HAP-1 (cell line): Measurements from ENCODE around the gene PNP.

ENCODE experiments used
- DNase-seq, 2 experiments: peaks; one replicate each; pipeline ENCODE4 v3.0.0-alpha.2; 2016 to 2020; ENCODE audit warnings: low spot score in 2 of 2
- H3K27me3 ChIP-seq: fragments of 250-450 bp; sonication (Bioruptor Pico); 2 replicates; pipeline ENCODE4 v1.5.1; 2020; ENCODE audit warnings: low read depth, mild to moderate bottlenecking, moderate library complexity
- H3K36me3 ChIP-seq: fragments of 250-450 bp; sonication (Bioruptor Pico); replicated peaks from 2 replicates; pipeline ENCODE4 v1.5.1; 2020; ENCODE audit warnings: mild to moderate bottlenecking
- H3K4me1 ChIP-seq: fragments of 250-450 bp; sonication (Bioruptor Pico); 2 replicates; pipeline ENCODE4 v1.5.1; 2020; ENCODE audit warnings: mild to moderate bottlenecking
- H3K4me3 ChIP-seq: fragments of 250-450 bp; sonication (Bioruptor Pico); 2 replicates; pipeline ENCODE4 v1.5.1; 2020; ENCODE audit warnings: mild to moderate bottlenecking, moderate library complexity
- H3K9me3 ChIP-seq: fragments of 250-450 bp; sonication (Bioruptor Pico); 2 replicates; pipeline ENCODE4 v1.5.1; 2020; ENCODE audit warnings: mild to moderate bottlenecking, moderate library complexity
- in situ Hi-C: fragments of 300-500 bp; cut with MboI; formaldehyde crosslinking; loops from 3 replicates; pipeline ENCODE4 v1.14.3; 2020; ENCODE audit warnings: low sequenced_read_pairs, inconsistent platforms, mixed read lengths

PNP gene

GRCh38 chr14:20461225-20462141 lies 7.7 kb upstream of the PNP start, which contains the start of gene PIP4P1:
Gene PIP4P1 (minus strand): TSS chr14:20461434. CDS start chr14:20461325, 109 bp downstream.
- H3K36me3 ChIP-seq, result peaks cover 30% of the 10 kb centered on the region
- H3K9me3 ChIP-seq, result no peaks in the 10 kb centered on the region
- peak; percentile 99 to 100 for DNase-seq
- peaks cover 13% of the 10 kb centered on the region; the same call in 1 of the 2 replicates for H3K4me1 ChIP-seq
- in situ Hi-C loops, result loop anchor here (5.0 kb wide), 1 partner anchor 124 kb away; no protein-coding TSS in a partner anchor
- no peaks in the 10 kb centered on the region for H3K27me3 ChIP-seq
- peak within 1 kb of the TSS; percentile 69 for H3K4me3 ChIP-seq

GRCh38 chr14:20468764-20469241 lies 403 bp upstream of the PNP start:
- Histone ChIP-seq H3K4me1 (no peaks in the 10 kb centered on the region; the same call in none of the 2 replicates), H3K27me3 (no peaks in the 10 kb centered on the region; the same call in 1 of the 2 replicates), H3K9me3 (no peaks in the 10 kb centered on the region), H3K36me3 (peaks cover 24% of the 10 kb centered on the region), H3K4me3 (peak overlapping the region; percentile 96)
- DNase-seq, result peak in 1 of 2 experiments; percentile 43
- in situ Hi-C loops, result no loop called here

- DNase-seq, result peak; percentile 40 to 49
- in situ Hi-C loops, result no loop called here
- H3K36me3 ChIP-seq, result peaks cover 36% of the 10 kb centered on the region
- no peaks in the 10 kb centered on the region; the same call in 1 of the 2 replicates for H3K27me3 ChIP-seq
- no peaks in the 10 kb centered on the region for H3K9me3 ChIP-seq
- peak overlapping the region; percentile 96 for H3K4me3 ChIP-seq
- no peaks in the 10 kb centered on the region; the same call in none of the 2 replicates for H3K4me1 ChIP-seq
These were observed 840 bp downstream of the PNP start for GRCh38 chr14:20469890-20470602.

- H3K4me3 ChIP-seq, result peak overlapping the region; percentile 96
- H3K9me3 ChIP-seq, result no peaks in the 10 kb centered on the region
- H3K4me1 ChIP-seq, result no peaks in the 10 kb centered on the region; the same call in none of the 2 replicates
- peak in 1 of 2 experiments; percentile 22 for DNase-seq
- H3K27me3 ChIP-seq, result no peaks in the 10 kb centered on the region; the same call in 1 of the 2 replicates
- in situ Hi-C loops, result no loop called here
- H3K36me3 ChIP-seq, result peaks cover 41% of the 10 kb centered on the region
These were observed 1.3 kb downstream of the PNP start for GRCh38 chr14:20470603-20470901.

- Histone ChIP-seq H3K4me3 (no peak overlapping the region), H3K9me3 (no peaks in the 10 kb centered on the region), H3K36me3 (peaks cover 62% of the 10 kb centered on the region), H3K4me1 (no peaks in the 10 kb centered on the region; the same call in none of the 2 replicates), H3K27me3 (no peaks in the 10 kb centered on the region)
- DNase-seq, result no peak
- in situ Hi-C loops, result no loop called here
These were observed 3.4 kb downstream of the PNP start for GRCh38 chr14:20472536-20473169.

GRCh38 chr14:20476776-20477175 lies 7.6 kb downstream of the PNP start:
- in situ Hi-C loops, result no loop called here
- Histone ChIP-seq H3K9me3 (no peaks in the 10 kb centered on the region), H3K4me3 (no peak overlapping the region), H3K27me3 (no peaks in the 10 kb centered on the region), H3K36me3 (peaks cover 60% of the 10 kb centered on the region), H3K4me1 (no peaks in the 10 kb centered on the region)
- no peak for DNase-seq

- Histone ChIP-seq H3K9me3 (no peaks in the 10 kb centered on the region), H3K4me1 (no peaks in the 10 kb centered on the region), H3K27me3 (no peaks in the 10 kb centered on the region), H3K36me3 (peaks cover 54% of the 10 kb centered on the region), H3K4me3 (no peak overlapping the region)
- in situ Hi-C loops, result no loop called here
- no peak for DNase-seq
These were observed 8.1 kb downstream of the PNP start for GRCh38 chr14:20477211-20477876.

GRCh38 chr14:20478894-20479293 lies 9.7 kb downstream of the PNP start:
- Histone ChIP-seq H3K9me3 (no peaks in the 10 kb centered on the region), H3K27me3 (no peaks in the 10 kb centered on the region), H3K4me3 (no peak overlapping the region), H3K36me3 (peaks cover 39% of the 10 kb centered on the region), H3K4me1 (no peaks in the 10 kb centered on the region)
- no peak for DNase-seq
- in situ Hi-C loops, result no loop called here

GRCh38 chr14:20482382-20482781 lies 13.2 kb downstream of the PNP start:
- Histone ChIP-seq H3K36me3 (peaks cover 4% of the 10 kb centered on the region), H3K9me3 (no peaks in the 10 kb centered on the region), H3K4me3 (no peak overlapping the region), H3K4me1 (peaks cover 6% of the 10 kb centered on the region), H3K27me3 (no peaks in the 10 kb centered on the region)
- no peak for DNase-seq
- in situ Hi-C loops, result no loop called here

GRCh38 chr14:20485900-20486299 lies 16.7 kb downstream of the PNP start:
- in situ Hi-C loops, result no loop called here
- H3K36me3 ChIP-seq, result no peaks in the 10 kb centered on the region
- no peaks in the 10 kb centered on the region for H3K27me3 ChIP-seq
- H3K9me3 ChIP-seq, result no peaks in the 10 kb centered on the region
- peaks cover 6% of the 10 kb centered on the region for H3K4me1 ChIP-seq
- no peak overlapping the region for H3K4me3 ChIP-seq
- DNase-seq, result peak; percentile 38 to 43

GRCh38 chr14:20486684-20487395 lies 17.6 kb downstream of the PNP start:
- Histone ChIP-seq H3K27me3 (no peaks in the 10 kb centered on the region), H3K4me3 (no peak overlapping the region), H3K9me3 (no peaks in the 10 kb centered on the region), H3K36me3 (no peaks in the 10 kb centered on the region), H3K4me1 (peaks cover 6% of the 10 kb centered on the region)
- in situ Hi-C loops, result no loop called here
- no peak for DNase-seq

- Histone ChIP-seq H3K27me3 (no peaks in the 10 kb centered on the region), H3K9me3 (no peaks in the 10 kb centered on the region), H3K4me3 (no peak overlapping the region), H3K4me1 (peaks cover 6% of the 10 kb centered on the region), H3K36me3 (no peaks in the 10 kb centered on the region)
- DNase-seq, result no peak
- in situ Hi-C loops, result no loop called here
These were observed 18.2 kb downstream of the PNP start for GRCh38 chr14:20487396-20487725.
